Endothelial cell of umbilical vein (primary cell): ENCODE measurements around the gene ZNF660. TPM values are rescaled to one million over a fixed set of nuclear protein-coding genes. Genes with fewer than 3 reads are reported as not detected.

Source experiments
- BruUV-seq: library from RNA; stranded (reverse); fragments of 400-500 nt; replicated peaks from 2 replicates; lab custom pipeline; 2021; lab: Mats Ljungman, UMichigan
- CTCF ChIA-PET: fragments of 300-600, 350-600 bp; sonication (Branson Sonifier 250); formaldehyde crosslinking; loops from one replicate; lab custom pipeline; 2021; ENCODE audit warnings: antibody characterized with exemption, inconsistent platforms; lab: Charles Lee
- POLR2A ChIA-PET: fragments of 300-600, 350-600 bp; sonication (Branson Sonifier 250); formaldehyde crosslinking; loops from one replicate; lab custom pipeline; 2021; ENCODE audit warnings: antibody characterized with exemption, inconsistent platforms; lab: Charles Lee
- DNase-seq: peaks from one replicate; pipeline ENCODE4 v3.0.0-alpha.2; 2011; ENCODE audit warnings: low read depth, low spot score
- FAIRE-seq: peaks from 2 replicates; lab custom pipeline; 2011; peaks lifted over from hg19 to GRCh38; lab: Jason Lieb, UNC
- H2AFZ ChIP-seq: 2 replicates; pipeline ENCODE4 v1.6.0; 2012; ENCODE audit warnings: low read depth, low read length, control low read depth, inconsistent platforms
- H3K27ac ChIP-seq: 2 replicates; pipeline ENCODE4 v1.5.1; 2011; ENCODE audit warnings: low read depth, mild to moderate bottlenecking, control low read depth, low read length, moderate library complexity; ENCODE audit not compliant: insufficient read depth
- H3K27me3 ChIP-seq, 2 experiments: 2 replicates each; pipeline versions ENCODE4 v1.6.0 to v1.6.1; 2011; ENCODE audit warnings: low read length in 2 of 2, mixed read lengths in 1 of 2; ENCODE audit not compliant: control insufficient read depth in 2 of 2, insufficient read depth in 2 of 2
- H3K36me3 ChIP-seq, 2 experiments: 2 replicates in 1 of 2; 3 replicates in 1 of 2; pipeline ENCODE4 v1.5.1; 2011; ENCODE audit warnings: low read length in 2 of 2, mild to moderate bottlenecking in 1 of 2, moderate library complexity in 1 of 2; ENCODE audit not compliant: control insufficient read depth in 2 of 2, insufficient read depth in 2 of 2; ENCODE audit errors: extremely low read depth in 1 of 2
- H3K4me1 ChIP-seq: 3 replicates; pipeline ENCODE4 v1.5.1; 2011; ENCODE audit warnings: mild to moderate bottlenecking, low read length; ENCODE audit not compliant: control insufficient read depth, insufficient read depth; ENCODE audit errors: extremely low read depth
- H3K4me2 ChIP-seq: 2 replicates; pipeline ENCODE4 v1.6.1; 2011; ENCODE audit warnings: low read length, control low read depth, mixed read lengths; ENCODE audit not compliant: insufficient read depth
- H3K4me3 ChIP-seq, 3 experiments: fragments of 200-600 bp in 1 of 3; sonication (generic), shearing (Covaris generic) in 1 of 3; replicated peaks in 1 of 3; 2 replicates each; pipeline ENCODE4 v1.5.1; 2011 to 2016; ENCODE audit warnings: control low read depth in 3 of 3, low read length in 3 of 3, mild to moderate bottlenecking in 2 of 3, inconsistent platforms in 1 of 3, low read depth in 1 of 3, moderate library complexity in 1 of 3; ENCODE audit not compliant: insufficient read depth in 1 of 3
- H3K79me2 ChIP-seq: 2 replicates; pipeline ENCODE4 v1.6.0; 2012; ENCODE audit warnings: low read length, inconsistent platforms; ENCODE audit not compliant: control insufficient read depth, insufficient read depth
- H3K9ac ChIP-seq: replicated peaks from 2 replicates; pipeline ENCODE3; 2011; ENCODE audit warnings: low read length, control low read depth; ENCODE audit not compliant: insufficient read depth; ENCODE audit errors: extremely low read depth
- H3K9me1 ChIP-seq: replicated peaks from 3 replicates; pipeline ENCODE4 v1.6.0; 2011; ENCODE audit warnings: mild to moderate bottlenecking, low read length; ENCODE audit not compliant: control insufficient read depth, insufficient read depth; ENCODE audit errors: extremely low read depth
- H3K9me3 ChIP-seq: replicated peaks from 2 replicates; pipeline ENCODE4 v1.5.1; 2012; ENCODE audit warnings: low read length, inconsistent platforms; ENCODE audit not compliant: control insufficient read depth, insufficient read depth
- H4K20me1 ChIP-seq: replicated peaks from 2 replicates; pipeline ENCODE3; 2011; ENCODE audit warnings: mild to moderate bottlenecking, low read length; ENCODE audit not compliant: control insufficient read depth, insufficient read depth; ENCODE audit errors: extremely low read depth
- CTCF ChIP-seq, 2 donors: IDR thresholded peaks; 1 replicate in 1 of 2; 2 replicates in 1 of 2; pipeline ENCODE4 v1.5.1; 2011; ENCODE audit warnings: low read length in 2 of 2, mild to moderate bottlenecking in 2 of 2, moderate library complexity in 2 of 2, control low read depth in 1 of 2, inconsistent platforms in 1 of 2, low read depth in 1 of 2; ENCODE audit not compliant: insufficient read depth in 1 of 2; ENCODE audit errors: extremely low read depth in 1 of 2
- EZH2 ChIP-seq: IDR thresholded peaks from 2 replicates; pipeline ENCODE4 v1.6.1; 2012; ENCODE audit warnings: borderline replicate concordance, low read depth, mild to moderate bottlenecking, moderate library complexity, low read length, inconsistent platforms; ENCODE audit not compliant: severe bottlenecking
- FOS ChIP-seq: IDR thresholded peaks from 2 replicates; pipeline ENCODE4 v1.6.1; 2011; ENCODE audit warnings: mild to moderate bottlenecking, low read length, moderate library complexity, borderline replicate concordance; ENCODE audit not compliant: insufficient read depth
- GATA2 ChIP-seq: IDR thresholded peaks from 2 replicates; pipeline ENCODE4 v1.7.0; 2011; ENCODE audit warnings: low read depth, mild to moderate bottlenecking, moderate library complexity, mixed read lengths, low read length; ENCODE audit not compliant: insufficient read length, insufficient read depth
- JUN ChIP-seq: IDR thresholded peaks from 2 replicates; pipeline ENCODE4 v1.6.1; 2011; ENCODE audit warnings: borderline replicate concordance, low read depth; ENCODE audit not compliant: insufficient read length, insufficient read depth
- MAX ChIP-seq: IDR thresholded peaks from 2 replicates; pipeline ENCODE4 v1.6.1; 2011; ENCODE audit not compliant: insufficient read depth, insufficient read length
- MYC ChIP-seq: IDR thresholded peaks from one replicate; pipeline ENCODE4 v1.6.1; 2011; ENCODE audit warnings: mild to moderate bottlenecking, low read depth, low read length
- POLR2A ChIP-seq: IDR thresholded peaks from 2 replicates; pipeline ENCODE4 v1.6.1; 2012; ENCODE audit warnings: low read depth, mild to moderate bottlenecking, control low read depth, low read length
- POLR2AphosphoS5 ChIP-seq: IDR thresholded peaks from 2 replicates; pipeline ENCODE4 v1.6.1; 2012; ENCODE audit warnings: low read depth, mild to moderate bottlenecking, control low read depth, low read length, moderate library complexity; ENCODE audit not compliant: insufficient read depth
- dilution Hi-C: fragments of 300-500 bp; cut with MboI; formaldehyde crosslinking; loops from one replicate; pipeline ENCODE4 v1.15.0; 2019; ENCODE audit warnings: low sequenced_read_pairs; ENCODE audit not compliant: extremely low pct_ligation_motif_present
- intact Hi-C: fragments of 100-400 bp; cut with micrococcal nuclease; formaldehyde crosslinking; loops from one replicate; pipeline ENCODE4 v1.10.0; 2022
- polyA plus RNA-seq, 4 experiments: library from polyadenylated mRNA; depleted of rRNA in 3 of 4; stranded (reverse) in 3 of 4; unstranded in 1 of 4; fragments of >200 nt; gene quantifications; 2 replicates each; pipeline versions ENCODE4 v1.2.1 to v1.2.3, GENCODE V29; 2011 to 2012; ENCODE audit warnings: missing spikeins in 1 of 4
- total RNA-seq: library from RNA; stranded (reverse); gene quantifications from 2 replicates; pipeline ENCODE4 v1.2.3, GENCODE V29; 2021

Gene ZNF660
- total and polyA plus RNA-seq, 2 donors (not counting 3 experiments of a cell fraction or from before 2014, with no cell fraction given) = 0.44 to 1.5 TPM

- CTCF ChIA-PET = interaction anchor here (1.2 to 1.7 kb wide), 2 partner anchors 70 to 359 kb away, joined by 3 read pairs; partner anchors contain the start of gene ZNF197
- peak within 1 kb of the TSS; percentile 65 for H3K9ac ChIP-seq
- no peaks in the 10 kb centered on the region for H4K20me1 ChIP-seq
- no peaks in the 10 kb centered on the region for H3K9me1 ChIP-seq
- no peaks in the 10 kb centered on the region for H3K36me3 ChIP-seq
- TF ChIP-seq MYC (no peak), GATA2 (no peak), POLR2AphosphoS5 (peak; percentile 44), CTCF (IDR thresholded peaks at IDR 0.05; ENCODE audit: extremely low read depth in 1 of 2, insufficient read depth in 1 of 2, low read depth in 1 of 2, low read length in 2 of 2) (peak in 1 of 2 donors; percentile 39), POLR2A (peak; percentile 48), EZH2 (no peak), FOS (no peak), MAX (no peak), JUN (no peak)
- no peak within 1 kb of the TSS for H3K27ac ChIP-seq
- TSS peak; percentile 80 for BruUV-seq
- dilution Hi-C loops = no loop called here
- H3K4me3 ChIP-seq = peak within 1 kb of the TSS; percentile 78 to 87 (median 82)
- no peaks in the 10 kb centered on the region for H3K27me3 ChIP-seq
- POLR2A ChIA-PET = no interaction called here
- H3K79me2 ChIP-seq = no peaks in the 10 kb centered on the region
- H3K4me2 ChIP-seq = peak within 1 kb of the TSS; percentile 95
- peaks cover 11% of the 10 kb centered on the region for H3K4me1 ChIP-seq
- peak within 1 kb of the TSS; percentile 99 for H2AFZ ChIP-seq
- no peaks in the 10 kb centered on the region for H3K9me3 ChIP-seq
- DNase-seq = peak; percentile 42
- intact Hi-C loops = loop anchor here (2.0 to 10.0 kb wide), 2 partner anchors 70 to 470 kb away; partner anchors contain the start of genes CLEC3B and ZNF197
- FAIRE-seq = peak; percentile 56
These were observed 29.9 kb upstream of the ZNF660 start, which contains the start of gene ZKSCAN7 for GRCh38 chr3:44554626-44555592. TSS of gene ZKSCAN7 (plus strand) at chr3:44555193. CDS start at chr3:44557048, 1,855 bp downstream.
